ENCODE measurements around the gene COL4A3. TPM values are rescaled to one million over a fixed set of nuclear protein-coding genes. Genes with fewer than 3 reads are reported as not detected.
A peak's percentile ranks its signal among the peaks of the same experiment; 100 is the strongest.

Gene COL4A3
- total RNA-seq, 3 donors from 2014 or later = 0.16 to 0.36 (median 0.32) TPM

GRCh38 chr2:227347117-227347516 is 182.7 kb downstream of the COL4A3 start:
- DNase-seq (no peak), ATAC-seq (no peak)
- no peak for TF ChIP-seq CTCF (IDR thresholded peaks at IDR 0.05)
- H3K4me1 ChIP-seq (ENCODE audit: low read depth) = no peaks in the 10 kb centered on the region
- no peaks in the 10 kb centered on the region for H3K36me3 ChIP-seq (ENCODE audit: low read depth)
- intact Hi-C loops (cut with DNase I, micrococcal nuclease) = no loop called here
- H3K4me3 ChIP-seq = no peak overlapping the region
- no peaks in the 10 kb centered on the region for H3K9me3 ChIP-seq

- intact Hi-C loops (cut with DNase I, micrococcal nuclease) = no loop called here
- Histone ChIP-seq H3K4me1 (ENCODE audit: low read depth) (no peaks in the 10 kb centered on the region), H3K4me3 (no peak overlapping the region), H3K36me3 (ENCODE audit: low read depth) (no peaks in the 10 kb centered on the region), H3K9me3 (no peaks in the 10 kb centered on the region)
- no peak for TF ChIP-seq CTCF (IDR thresholded peaks at IDR 0.05)
- DNase-seq = no peak
- no peak for ATAC-seq
Measured at GRCh38 chr2:227348324-227348723, 183.9 kb downstream of the COL4A3 start.

GRCh38 chr2:227349989-227350612 is 185.7 kb downstream of the COL4A3 start:
- Histone ChIP-seq H3K9me3 (no peaks in the 10 kb centered on the region), H3K4me3 (no peak overlapping the region), H3K36me3 (ENCODE audit: low read depth) (no peaks in the 10 kb centered on the region), H3K4me1 (ENCODE audit: low read depth) (no peaks in the 10 kb centered on the region)
- intact Hi-C loops (cut with DNase I, micrococcal nuclease) = no loop called here
- TF ChIP-seq CTCF (IDR thresholded peaks at IDR 0.05) = no peak
- no peak for DNase-seq
- ATAC-seq = no peak

GRCh38 chr2:227351639-227352038 is 187.2 kb downstream of the COL4A3 start:
- no peaks in the 10 kb centered on the region for H3K36me3 ChIP-seq (ENCODE audit: low read depth)

GRCh38 chr2:227360351-227360750 is 195.9 kb downstream of the COL4A3 start:
- no peaks in the 10 kb centered on the region for H3K4me1 ChIP-seq (ENCODE audit: low read depth)
- no peak overlapping the region for H3K4me3 ChIP-seq
- TF ChIP-seq CTCF (IDR thresholded peaks at IDR 0.05) = no peak
- ATAC-seq (no peak), DNase-seq (no peak)
- H3K36me3 ChIP-seq (ENCODE audit: low read depth) = peaks cover 3% of the 10 kb centered on the region
- intact Hi-C loops (cut with DNase I, micrococcal nuclease) = no loop called here
- H3K9me3 ChIP-seq = no peaks in the 10 kb centered on the region

More at GRCh38 chr2:227351639-227352038, 187.2 kb downstream of the COL4A3 start:
- Histone ChIP-seq H3K4me3 (no peak overlapping the region), H3K4me1 (ENCODE audit: low read depth) (no peaks in the 10 kb centered on the region), H3K9me3 (no peaks in the 10 kb centered on the region)
- intact Hi-C loops (cut with DNase I, micrococcal nuclease) = no loop called here
- no peak for DNase-seq
- TF ChIP-seq CTCF (IDR thresholded peaks at IDR 0.05) = no peak
- no peak for ATAC-seq

GRCh38 chr2:227363756-227364155 is 199.3 kb downstream of the COL4A3 start:
- Histone ChIP-seq H3K4me3 (no peak overlapping the region), H3K36me3 (ENCODE audit: low read depth) (peaks cover 2% of the 10 kb centered on the region), H3K4me1 (ENCODE audit: low read depth) (no peaks in the 10 kb centered on the region), H3K9me3 (no peaks in the 10 kb centered on the region)
- no peak for TF ChIP-seq CTCF (IDR thresholded peaks at IDR 0.05)
- ATAC-seq (no peak), DNase-seq (peak in 1 of 3 donors; percentile 13)
- intact Hi-C loops (cut with DNase I, micrococcal nuclease) = no loop called here

All from mucosa of descending colon (tissue), 3 donors.